Natural killer cell treated with Interleukin-12 subunit alpha and Interleukin-12 subunit beta and Interleukin-15 and Interleukin-18, amount 100 ng/mL, for 72 hours (primary cell): ENCODE measurements around the gene ELOA2. TPM values are rescaled to one million over a fixed set of nuclear protein-coding genes. Genes with fewer than 3 reads are reported as not detected.
A peak's percentile ranks its signal among the peaks of the same experiment; 100 is the strongest.
"Not testable (repeated sequence)": the region's sequence is repeated elsewhere in the genome, so short reads cannot be mapped to it uniquely, and the experiment has no call there.

ENCODE experiments used
- ATAC-seq, 2 donors: fragments of 150-1000 bp; cut with Tn5 transposase in 1 of 2; sonication (Bioruptor Pico), chemical (Tn5 transposase) in 1 of 2; 2 replicates each; pipeline ENCODE4 v1.10.0; 2021
- DNase-seq: peaks from one replicate; pipeline ENCODE4 v3.0.0; 2022; ENCODE audit warnings: low spot score
- H3K27ac Mint-ChIP-seq, 2 donors: 1 replicate in 1 of 2; 2 replicates in 1 of 2; pipeline ENCODE4 v1.8.0; 2022; ENCODE audit warnings: mixed read lengths in 2 of 2, mild to moderate bottlenecking in 1 of 2, moderate library complexity in 1 of 2
- H3K27me3 Mint-ChIP-seq, 2 donors: 1 replicate in 1 of 2; 2 replicates in 1 of 2; pipeline ENCODE4 v1.8.0; 2022; ENCODE audit warnings: mixed read lengths in 2 of 2
- H3K36me3 Mint-ChIP-seq: one replicate; pipeline ENCODE4 v1.8.0; 2022; ENCODE audit warnings: mixed read lengths
- H3K4me1 Mint-ChIP-seq, 2 donors: 1 replicate in 1 of 2; 2 replicates in 1 of 2; pipeline ENCODE4 v1.8.0; 2022; ENCODE audit warnings: low read depth in 2 of 2, mixed read lengths in 2 of 2, mild to moderate bottlenecking in 1 of 2
- H3K4me3 Mint-ChIP-seq: one replicate; pipeline ENCODE4 v1.8.0; 2022; ENCODE audit warnings: mixed read lengths
- H3K9me3 Mint-ChIP-seq: 2 replicates; pipeline ENCODE4 v1.8.0; 2022; ENCODE audit warnings: mixed read lengths
- total RNA-seq, 2 donors: library from RNA; stranded (reverse); gene quantifications; one replicate each; pipeline ENCODE4 v1.2.3, GENCODE V29; 2022

Gene ELOA2
- total RNA-seq, result not detected

GRCh38 chr18:47035156-47035671 is at the start of gene ELOA2:
Gene ELOA2, minus strand, starts transcription at chr18:47035621. Its CDS starts 357 bp downstream, at chr18:47035264.
- H3K9me3 Mint-ChIP-seq, result peaks cover 4% of the 10 kb centered on the region
- no peaks in the 10 kb centered on the region for H3K36me3 Mint-ChIP-seq
- no peak within 1 kb of the TSS for H3K27ac Mint-ChIP-seq
- H3K4me3 Mint-ChIP-seq, result no peak within 1 kb of the TSS
- H3K27me3 Mint-ChIP-seq, result peaks cover 0 to 8% of the 10 kb centered on the region in 2 donors
- ATAC-seq (peak; percentile 6 to 7), DNase-seq (no peak)
- H3K4me1 Mint-ChIP-seq, result no peaks in the 10 kb centered on the region

GRCh38 chr18:47081578-47081977 is 46.2 kb upstream of the ELOA2 start:
- DNase-seq (no peak), ATAC-seq (no peak)
- Mint-ChIP-seq H3K4me1 (peaks cover 0 to 3% of the 10 kb centered on the region in 2 donors), H3K36me3 (no peaks in the 10 kb centered on the region), H3K27me3 (peaks cover 0 to 5% of the 10 kb centered on the region in 2 donors), H3K4me3 (no peak overlapping the region), H3K27ac (no peak overlapping the region), H3K9me3 (no peaks in the 10 kb centered on the region)

- ATAC-seq, result no peak
Observed at GRCh38 chr18:47080872-47081271, 45.5 kb upstream of the ELOA2 start.

GRCh38 chr18:47077111-47077510 is 41.7 kb upstream of the ELOA2 start:
- Mint-ChIP-seq H3K4me3 (no peak overlapping the region), H3K9me3 (no peaks in the 10 kb centered on the region), H3K36me3 (no peaks in the 10 kb centered on the region), H3K27ac (no peak overlapping the region), H3K27me3 (peaks cover 5 to 7% of the 10 kb centered on the region in 2 donors), H3K4me1 (peaks cover 0 to 3% of the 10 kb centered on the region in 2 donors)
- DNase-seq (no peak), ATAC-seq (no peak)

More at GRCh38 chr18:47080872-47081271, 45.5 kb upstream of the ELOA2 start:
- no peaks in the 10 kb centered on the region for H3K9me3 Mint-ChIP-seq
- no peak overlapping the region for H3K27ac Mint-ChIP-seq
- H3K4me3 Mint-ChIP-seq, result no peak overlapping the region
- DNase-seq, result no peak
- H3K4me1 Mint-ChIP-seq, result peaks cover 0 to 3% of the 10 kb centered on the region in 2 donors
- H3K36me3 Mint-ChIP-seq, result no peaks in the 10 kb centered on the region
- peaks cover 0 to 5% of the 10 kb centered on the region in 2 donors for H3K27me3 Mint-ChIP-seq

- H3K9me3 Mint-ChIP-seq, result no peaks in the 10 kb centered on the region
- H3K4me3 Mint-ChIP-seq, result no peak overlapping the region
- no peak overlapping the region for H3K27ac Mint-ChIP-seq
- no peak for DNase-seq
- H3K4me1 Mint-ChIP-seq, result no peaks in the 10 kb centered on the region
- ATAC-seq, result no peak
- no peaks in the 10 kb centered on the region for H3K36me3 Mint-ChIP-seq
- H3K27me3 Mint-ChIP-seq, result peaks cover 5 to 14% of the 10 kb centered on the region in 2 donors
Observed at GRCh38 chr18:47075098-47075883, 39.9 kb upstream of the ELOA2 start.

- Mint-ChIP-seq H3K4me3 (no peak overlapping the region), H3K36me3 (no peaks in the 10 kb centered on the region), H3K27me3 (peaks cover 3 to 13% of the 10 kb centered on the region in 2 donors), H3K4me1 (no peaks in the 10 kb centered on the region), H3K9me3 (no peaks in the 10 kb centered on the region), H3K27ac (no peak overlapping the region)
- DNase-seq, result no peak
- ATAC-seq, result no peak
Observed at GRCh38 chr18:47067648-47068047, 32.2 kb upstream of the ELOA2 start.

GRCh38 chr18:47063096-47063495 is 27.7 kb upstream of the ELOA2 start:
- ATAC-seq (no peak), DNase-seq (no peak)
- Mint-ChIP-seq H3K27me3 (no peaks in the 10 kb centered on the region), H3K9me3 (no peaks in the 10 kb centered on the region), H3K36me3 (no peaks in the 10 kb centered on the region), H3K27ac (no peak overlapping the region), H3K4me1 (no peaks in the 10 kb centered on the region), H3K4me3 (no peak overlapping the region)

GRCh38 chr18:47062471-47062870 is 27.1 kb upstream of the ELOA2 start:
- Mint-ChIP-seq H3K27ac (no peak overlapping the region), H3K4me3 (no peak overlapping the region), H3K36me3 (no peaks in the 10 kb centered on the region), H3K4me1 (no peaks in the 10 kb centered on the region), H3K27me3 (no peaks in the 10 kb centered on the region), H3K9me3 (no peaks in the 10 kb centered on the region)
- no peak for DNase-seq
- no peak for ATAC-seq

- DNase-seq (no peak), ATAC-seq (no peak)
- Mint-ChIP-seq H3K27ac (no peak overlapping the region), H3K9me3 (no peaks in the 10 kb centered on the region), H3K4me1 (no peaks in the 10 kb centered on the region), H3K4me3 (no peak overlapping the region), H3K36me3 (no peaks in the 10 kb centered on the region), H3K27me3 (peaks cover 6 to 21% of the 10 kb centered on the region in 2 donors)
Observed at GRCh38 chr18:47054369-47054768, 18.9 kb upstream of the ELOA2 start.

GRCh38 chr18:47050468-47050867 is 15.0 kb upstream of the ELOA2 start:
- DNase-seq (no peak), ATAC-seq (no peak)
- no peaks in the 10 kb centered on the region for H3K4me1 Mint-ChIP-seq
- no peaks in the 10 kb centered on the region for H3K9me3 Mint-ChIP-seq
- peaks cover 6 to 29% of the 10 kb centered on the region in 2 donors for H3K27me3 Mint-ChIP-seq
- H3K4me3 Mint-ChIP-seq, result no peak overlapping the region
- H3K27ac Mint-ChIP-seq, result no peak overlapping the region
- no peaks in the 10 kb centered on the region for H3K36me3 Mint-ChIP-seq

- ATAC-seq (no peak), DNase-seq (no peak)
- H3K4me3 Mint-ChIP-seq, result no peak overlapping the region
- H3K36me3 Mint-ChIP-seq, result no peaks in the 10 kb centered on the region
- no peaks in the 10 kb centered on the region for H3K4me1 Mint-ChIP-seq
- no peak overlapping the region for H3K27ac Mint-ChIP-seq
- H3K27me3 Mint-ChIP-seq, result peaks cover 3 to 23% of the 10 kb centered on the region in 2 donors
- H3K9me3 Mint-ChIP-seq, result no peaks in the 10 kb centered on the region
Observed at GRCh38 chr18:47040982-47041381, 5.6 kb upstream of the ELOA2 start.

GRCh38 chr18:47036927-47037578 is 1.6 kb upstream of the ELOA2 start:
- peaks cover 3 to 17% of the 10 kb centered on the region in 2 donors for H3K27me3 Mint-ChIP-seq
- H3K27ac Mint-ChIP-seq, result no peak overlapping the region
- no peak overlapping the region for H3K4me3 Mint-ChIP-seq
- DNase-seq (no peak), ATAC-seq (no peak)
- no peaks in the 10 kb centered on the region for H3K36me3 Mint-ChIP-seq
- H3K9me3 Mint-ChIP-seq, result no peaks in the 10 kb centered on the region
- H3K4me1 Mint-ChIP-seq, result no peaks in the 10 kb centered on the region

- DNase-seq (no peak), ATAC-seq (no peak)
- Mint-ChIP-seq H3K4me3 (no peak overlapping the region), H3K4me1 (no peaks in the 10 kb centered on the region), H3K27ac (no peak overlapping the region), H3K36me3 (no peaks in the 10 kb centered on the region), H3K9me3 (peaks cover under 1% of the 10 kb centered on the region), H3K27me3 (peaks cover 0 to 11% of the 10 kb centered on the region in 2 donors)
Observed at GRCh38 chr18:47036298-47036874, 965 bp upstream of the ELOA2 start.

GRCh38 chr18:47034591-47034990 is 830 bp downstream of the ELOA2 start:
- H3K9me3 Mint-ChIP-seq, ATAC-seq, H3K27me3 Mint-ChIP-seq, H3K36me3 Mint-ChIP-seq, H3K4me3 Mint-ChIP-seq, H3K4me1 Mint-ChIP-seq, DNase-seq, H3K27ac Mint-ChIP-seq: not testable (repeated sequence)
